Upper lobe of left lung (tissue), 6 donors: Measurements from ENCODE around the gene PDPR. TPM values are rescaled to one million over a fixed set of nuclear protein-coding genes. Genes with fewer than 3 reads are reported as not detected.

Experiments used
- small RNA-seq, 4 donors: library from RNA; depleted of rRNA; stranded (forward); fragments of <200 nt; gene quantifications; one replicate each; pipeline ENCODE3, GENCODE V24; 2016
- total RNA-seq, 6 donors: library from RNA; depleted of rRNA in 4 of 6; stranded (reverse); fragments of >200 nt in 4 of 6; gene quantifications; one replicate each; pipeline versions ENCODE4 v1.1.0 to v1.2.1, GENCODE V29; 2016 to 2021
- donor health status: DM: no; HTN: no; CAD: no; lungs with moderate emphysema.
- donor health status: DM: no; HTN: yes; CAD: no; lungs with severe emphysema.

PDPR gene
- total RNA-seq, 6 donors from 2014 or later = 15.2 to 46.1 (median 21.9) TPM

Small RNA genes within 50 kb of the gene (small RNA-seq; reads per million reads assigned to genes)
- 0 reads per million in 4 donors for gene AC009060.2

Other genes with a start within 250 kb of the PDPR start
- gene CLEC18A, start 163.0 kb upstream of the PDPR start, total RNA-seq = 1 to 10 TPM in 5 of 6 donors, under 1 TPM in 1; 0.54 to 5.2 (median 2.8) TPM
- gene CLEC18C, start 59.5 kb downstream of the PDPR start, total RNA-seq = under 1 TPM in 3 of 6 donors, not detected in 3; 0.44 to 0.69 (median 0.54) TPM
- 10 to 100 TPM; 16.8 to 32.8 (median 20.5) TPM for gene EXOSC6, start 137.6 kb downstream of the PDPR start, total RNA-seq
- gene AARS1, start 175.2 kb downstream of the PDPR start, total RNA-seq = 100 to 1,000 TPM in 3 of 6 donors, 10 to 100 TPM in 3; 67.4 to 129 (median 102) TPM
- gene DDX19B, start 184.9 kb downstream of the PDPR start, total RNA-seq = 10 to 100 TPM; 24.0 to 47.0 (median 27.6) TPM
- 10 to 100 TPM; 28.6 to 46.1 (median 31.7) TPM for gene DDX19A, start 232.6 kb downstream of the PDPR start, total RNA-seq